WTC11 (cell line): ENCODE results near the gene RNASEH1. TPM values are rescaled to one million over a fixed set of nuclear protein-coding genes. Genes with fewer than 3 reads are reported as not detected.
A peak's percentile ranks its signal among the peaks of the same experiment; 100 is the strongest.

Experiments
- ATAC-seq: fragments of 200-7000 bp; cut with Tn5 transposase; 2 replicates; pipeline ENCODE4 v1.10.0; 2021; ENCODE audit warnings: mild to moderate bottlenecking, moderate library complexity
- CTCF ChIA-PET: fragments of 300-600 bp; sonication (Branson Sonifier 250); formaldehyde crosslinking; loops from one replicate; lab custom pipeline; 2021; ENCODE audit warnings: antibody characterized with exemption; lab: Charles Lee
- POLR2A ChIA-PET: fragments of 350-600 bp; sonication (Branson Sonifier 250); formaldehyde crosslinking; loops from one replicate; lab custom pipeline; 2021; ENCODE audit warnings: antibody characterized with exemption; lab: Charles Lee
- DNase-seq: peaks from one replicate; pipeline ENCODE4 v3.0.0; 2021; ENCODE audit warnings: low spot score
- H3K27ac Mint-ChIP-seq: 2 replicates; pipeline ENCODE4 v1.8.0; 2021; ENCODE audit warnings: mixed read lengths
- H3K27me3 Mint-ChIP-seq: 2 replicates; pipeline ENCODE4 v1.8.0; 2021; ENCODE audit warnings: low read depth, mild to moderate bottlenecking, moderate library complexity, mixed read lengths
- H3K36me3 Mint-ChIP-seq: 2 replicates; pipeline ENCODE4 v1.8.0; 2021; ENCODE audit warnings: mixed read lengths
- H3K4me1 Mint-ChIP-seq: 2 replicates; pipeline ENCODE4 v1.8.0; 2022; ENCODE audit warnings: mixed read lengths
- H3K4me3 Mint-ChIP-seq: 2 replicates; pipeline ENCODE4 v1.8.0; 2021; ENCODE audit warnings: mild to moderate bottlenecking, moderate library complexity, mixed read lengths
- H3K9me3 Mint-ChIP-seq: 2 replicates; pipeline ENCODE4 v1.8.0; 2021; ENCODE audit warnings: mixed read lengths
- ARID4B ChIP-seq: sonication (generic); formaldehyde crosslinking; IDR thresholded peaks from 2 replicates; pipeline ENCODE4 v1.8.0; 2023; ENCODE audit warnings: missing genetic modification reagents, mild to moderate bottlenecking, borderline replicate concordance
- ATF6 ChIP-seq: sonication (generic); formaldehyde crosslinking; IDR thresholded peaks from 2 replicates; pipeline ENCODE4 v1.8.1; 2023; ENCODE audit warnings: mild to moderate bottlenecking, missing genetic modification reagents
- E2F1 ChIP-seq: sonication (generic); formaldehyde crosslinking; IDR thresholded peaks from 2 replicates; pipeline ENCODE4 v1.8.0; 2022; ENCODE audit warnings: mild to moderate bottlenecking, missing genetic modification reagents
- IRF1 ChIP-seq: sonication (generic); formaldehyde crosslinking; IDR thresholded peaks from 2 replicates; pipeline ENCODE4 v1.8.0; 2023; ENCODE audit warnings: missing genetic modification reagents
- NR2C2 ChIP-seq: sonication (generic); formaldehyde crosslinking; IDR thresholded peaks from 2 replicates; pipeline ENCODE4 v1.8.0; 2022; ENCODE audit warnings: mild to moderate bottlenecking, missing genetic modification reagents
- PREB ChIP-seq: sonication (generic); formaldehyde crosslinking; IDR thresholded peaks from 2 replicates; pipeline ENCODE4 v1.8.1; 2022; ENCODE audit warnings: mild to moderate bottlenecking, missing genetic modification reagents, moderate library complexity, borderline replicate concordance
- TEAD4 ChIP-seq: sonication (generic); formaldehyde crosslinking; IDR thresholded peaks from 2 replicates; pipeline ENCODE4 v1.8.0; 2022; ENCODE audit warnings: mild to moderate bottlenecking, missing genetic modification reagents
- ZBTB21 ChIP-seq: sonication (generic); formaldehyde crosslinking; IDR thresholded peaks from 2 replicates; pipeline ENCODE4 v1.8.1; 2023; ENCODE audit warnings: mild to moderate bottlenecking, missing genetic modification reagents, borderline replicate concordance
- ZBTB43 ChIP-seq: sonication (generic); formaldehyde crosslinking; IDR thresholded peaks from 2 replicates; pipeline ENCODE4 v1.8.1; 2023; ENCODE audit warnings: mild to moderate bottlenecking, missing genetic modification reagents
- ZNF219 ChIP-seq: sonication (generic); formaldehyde crosslinking; IDR thresholded peaks from 2 replicates; pipeline ENCODE4 v1.8.0; 2023; ENCODE audit warnings: missing genetic modification reagents, mild to moderate bottlenecking, borderline replicate concordance
- ZNF416 ChIP-seq: fragments of 250-450 bp; sonication (Bioruptor Pico); IDR thresholded peaks from 2 replicates; pipeline ENCODE4 v1.9.0; 2021; ENCODE audit warnings: mild to moderate bottlenecking, inconsistent platforms
- ZNF512 ChIP-seq: sonication (generic); formaldehyde crosslinking; IDR thresholded peaks from 2 replicates; pipeline ENCODE4 v1.8.1; 2022; ENCODE audit warnings: missing genetic modification reagents, borderline replicate concordance
- total RNA-seq: library from RNA; stranded (reverse); gene quantifications from 3 replicates; pipeline ENCODE4 v1.2.3, GENCODE V29; 2021

Gene RNASEH1
- total RNA-seq, 1 experiment from 2014 or later = 44.4 TPM

- no peak for ATAC-seq
- Mint-ChIP-seq H3K27ac (peak overlapping the region; percentile 20; the same call in 1 of the 2 replicates), H3K9me3 (peaks cover 9% of the 10 kb centered on the region), H3K4me3 (no peak overlapping the region), H3K36me3 (peaks cover 19% of the 10 kb centered on the region), H3K4me1 (no peaks in the 10 kb centered on the region), H3K27me3 (no peaks in the 10 kb centered on the region)
- ChIA-PET POLR2A (no interaction called here), CTCF (no interaction called here)
- DNase-seq = no peak
- TF ChIP-seq ZNF512 (CRISPR knock-in tag) (no peak), ZBTB21 (CRISPR knock-in tag) (no peak), IRF1 (CRISPR knock-in tag) (no peak), TEAD4 (CRISPR knock-in tag) (no peak), ATF6 (CRISPR knock-in tag) (no peak), ZBTB43 (CRISPR knock-in tag) (no peak), PREB (no peak), E2F1 (CRISPR knock-in tag) (no peak), NR2C2 (no peak)
Observed at GRCh38 chr2:3503483-3503882, 54.6 kb downstream of the RNASEH1 start.

- POLR2A ChIA-PET = no interaction called here
- peak overlapping the region; percentile 20; the same call in 1 of the 2 replicates for H3K27ac Mint-ChIP-seq
- DNase-seq = no peak
- H3K36me3 Mint-ChIP-seq = peaks cover 16% of the 10 kb centered on the region; the same call in 1 of the 2 replicates
- CTCF ChIA-PET = no interaction called here
- ATAC-seq = no peak
- H3K4me3 Mint-ChIP-seq = no peak overlapping the region
- peaks cover 7% of the 10 kb centered on the region for H3K9me3 Mint-ChIP-seq
- no peak for TF ChIP-seq ARID4B (CRISPR knock-in tag)
- no peak for TF ChIP-seq ZNF416 (CRISPR knock-in tag)
- TF ChIP-seq ZNF219 (CRISPR knock-in tag) = no peak
- H3K27me3 Mint-ChIP-seq = no peaks in the 10 kb centered on the region
- no peaks in the 10 kb centered on the region for H3K4me1 Mint-ChIP-seq
Observed at GRCh38 chr2:3503046-3503445, 55.1 kb downstream of the RNASEH1 start.
